MG63 (cell line): Measurements from ENCODE around the gene ZNF837. TPM values are rescaled to one million over a fixed set of nuclear protein-coding genes. Genes with fewer than 3 reads are reported as not detected.
A peak's percentile ranks its signal among the peaks of the same experiment; 100 is the strongest.
"Not testable (repeated sequence)": the region's sequence is repeated elsewhere in the genome, so short reads cannot be mapped to it uniquely, and the experiment has no call there.

Experiments used
- DNase-seq: peaks from one replicate; pipeline ENCODE4 v3.0.0-alpha.2; 2020
- H3K27me3 ChIP-seq: fragments of 250-450 bp; sonication (Bioruptor Pico); 2 replicates; pipeline ENCODE4 v1.5.1; 2020; ENCODE audit warnings: mild to moderate bottlenecking, moderate library complexity
- H3K36me3 ChIP-seq: fragments of 250-450 bp; sonication (Bioruptor Pico); 2 replicates; pipeline ENCODE4 v1.5.1; 2020; ENCODE audit warnings: mild to moderate bottlenecking, moderate library complexity
- H3K4me3 ChIP-seq: fragments of 250-450 bp; sonication (Bioruptor Pico); 2 replicates; pipeline ENCODE4 v1.5.1; 2020; ENCODE audit warnings: mild to moderate bottlenecking, moderate library complexity
- H3K9me3 ChIP-seq: fragments of 250-450 bp; sonication (Bioruptor Pico); 2 replicates; pipeline ENCODE4 v1.5.1; 2020; ENCODE audit warnings: mild to moderate bottlenecking, moderate library complexity
- total RNA-seq: library from RNA; depleted of rRNA; stranded (reverse); fragments of >200 nt; shearing (Covaris generic); gene quantifications from 2 replicates; pipeline ENCODE4 v1.2.3, GENCODE V29; 2014; ENCODE audit warnings: low replicate concordance

The ZNF837 gene
- total RNA-seq, 1 experiment from 2014 or later, result 4.0 TPM

- no peak for DNase-seq
These were observed 23.2 kb downstream of the ZNF837 start for GRCh38 chr19:58357481-58358145.

GRCh38 chr19:58356766-58357480 is 23.9 kb downstream of the ZNF837 start:
- H3K4me3 ChIP-seq, result no peak overlapping the region
- peaks cover 6% of the 10 kb centered on the region for H3K36me3 ChIP-seq
- H3K9me3 ChIP-seq, result no peaks in the 10 kb centered on the region
- no peak for DNase-seq
- H3K27me3 ChIP-seq, result no peaks in the 10 kb centered on the region

More at GRCh38 chr19:58357481-58358145, 23.2 kb downstream of the ZNF837 start:
- H3K27me3 ChIP-seq, result no peaks in the 10 kb centered on the region
- H3K4me3 ChIP-seq, result no peak overlapping the region
- no peaks in the 10 kb centered on the region for H3K9me3 ChIP-seq
- peaks cover 6% of the 10 kb centered on the region for H3K36me3 ChIP-seq

GRCh38 chr19:58355908-58356765 is 24.7 kb downstream of the ZNF837 start:
- Histone ChIP-seq H3K27me3 (no peaks in the 10 kb centered on the region), H3K4me3 (no peak overlapping the region), H3K36me3 (peaks cover 4% of the 10 kb centered on the region), H3K9me3 (no peaks in the 10 kb centered on the region)
- no peak for DNase-seq

- DNase-seq, result no peak
- no peak overlapping the region for H3K4me3 ChIP-seq
- no peaks in the 10 kb centered on the region for H3K27me3 ChIP-seq
- H3K9me3 ChIP-seq, result no peaks in the 10 kb centered on the region
- peaks cover 6% of the 10 kb centered on the region for H3K36me3 ChIP-seq
These were observed 25.5 kb downstream of the ZNF837 start for GRCh38 chr19:58355215-58355796.

- Histone ChIP-seq H3K27me3 (no peaks in the 10 kb centered on the region), H3K36me3 (peaks cover 9% of the 10 kb centered on the region), H3K4me3 (no peak overlapping the region), H3K9me3 (no peaks in the 10 kb centered on the region)
- DNase-seq, result no peak
These were observed 26.3 kb downstream of the ZNF837 start for GRCh38 chr19:58354478-58355030.

- H3K4me3 ChIP-seq, result no peak overlapping the region
- H3K27me3 ChIP-seq, result no peaks in the 10 kb centered on the region
- DNase-seq, result no peak
- H3K36me3 ChIP-seq, result peaks cover 9% of the 10 kb centered on the region
- no peaks in the 10 kb centered on the region for H3K9me3 ChIP-seq
These were observed 26.9 kb downstream of the ZNF837 start for GRCh38 chr19:58353717-58354477.

- no peaks in the 10 kb centered on the region for H3K9me3 ChIP-seq
These were observed 27.8 kb downstream of the ZNF837 start, which contains the start of gene A1BG for GRCh38 chr19:58352760-58353671. Gene A1BG, minus strand, starts transcription at chr19:58353492. Its CDS starts 55 bp downstream, at chr19:58353437.

GRCh38 chr19:58351990-58352755 is 28.7 kb downstream of the ZNF837 start:
- Histone ChIP-seq H3K4me3 (no peak overlapping the region), H3K36me3 (peaks cover 9% of the 10 kb centered on the region)
- DNase-seq, result no peak

More at GRCh38 chr19:58352760-58353671, 27.8 kb downstream of the ZNF837 start, which contains the start of gene A1BG:
- Histone ChIP-seq H3K36me3 (peaks cover 9% of the 10 kb centered on the region), H3K4me3 (no peak within 1 kb of the TSS), H3K27me3 (no peaks in the 10 kb centered on the region)
- no peak for DNase-seq

GRCh38 chr19:58351558-58351878 is 29.3 kb downstream of the ZNF837 start:
- peaks cover 9% of the 10 kb centered on the region for H3K36me3 ChIP-seq
- H3K9me3 ChIP-seq, result no peaks in the 10 kb centered on the region
- no peak overlapping the region for H3K4me3 ChIP-seq
- no peaks in the 10 kb centered on the region for H3K27me3 ChIP-seq
- no peak for DNase-seq

More at GRCh38 chr19:58351990-58352755, 28.7 kb downstream of the ZNF837 start:
- Histone ChIP-seq H3K27me3 (no peaks in the 10 kb centered on the region), H3K9me3 (no peaks in the 10 kb centered on the region)

- no peak for DNase-seq
- H3K9me3 ChIP-seq, result no peaks in the 10 kb centered on the region
- no peak overlapping the region for H3K4me3 ChIP-seq
- no peaks in the 10 kb centered on the region for H3K27me3 ChIP-seq
- H3K36me3 ChIP-seq, result peaks cover 9% of the 10 kb centered on the region
These were observed 29.8 kb downstream of the ZNF837 start for GRCh38 chr19:58350871-58351557.

- H3K9me3 ChIP-seq, result no peaks in the 10 kb centered on the region
- H3K36me3 ChIP-seq, result peaks cover 9% of the 10 kb centered on the region
- H3K4me3 ChIP-seq, result no peak overlapping the region
- H3K27me3 ChIP-seq, result no peaks in the 10 kb centered on the region
- DNase-seq, result no peak
These were observed 30.6 kb downstream of the ZNF837 start for GRCh38 chr19:58350001-58350861.

GRCh38 chr19:58349590-58349989 is 31.2 kb downstream of the ZNF837 start:
- peaks cover 9% of the 10 kb centered on the region for H3K36me3 ChIP-seq
- H3K4me3 ChIP-seq, result no peak overlapping the region
- no peak for DNase-seq
- no peaks in the 10 kb centered on the region for H3K27me3 ChIP-seq
- H3K9me3 ChIP-seq, result no peaks in the 10 kb centered on the region

- peak overlapping the region; percentile 92 for H3K4me3 ChIP-seq
- DNase-seq, H3K36me3 ChIP-seq, H3K27me3 ChIP-seq, H3K9me3 ChIP-seq: not testable (repeated sequence)
These were observed 32.8 kb downstream of the ZNF837 start for GRCh38 chr19:58348080-58348479.
